GM18499 (cell line): Measurements from ENCODE around the gene KIAA1191.
"Not testable (repeated sequence)": the region's sequence is repeated elsewhere in the genome, so short reads cannot be mapped to it uniquely, and the experiment has no call there.

Experiments
- ATAC-seq: cut with Tn5 transposase; IDR thresholded peaks from one replicate; pipeline ENCODE4 v1.9.1; 2021; ENCODE audit warnings: moderate number of reproducible peaks; ENCODE audit not compliant: insufficient read depth, unreplicated experiment

Gene KIAA1191

DNA sequence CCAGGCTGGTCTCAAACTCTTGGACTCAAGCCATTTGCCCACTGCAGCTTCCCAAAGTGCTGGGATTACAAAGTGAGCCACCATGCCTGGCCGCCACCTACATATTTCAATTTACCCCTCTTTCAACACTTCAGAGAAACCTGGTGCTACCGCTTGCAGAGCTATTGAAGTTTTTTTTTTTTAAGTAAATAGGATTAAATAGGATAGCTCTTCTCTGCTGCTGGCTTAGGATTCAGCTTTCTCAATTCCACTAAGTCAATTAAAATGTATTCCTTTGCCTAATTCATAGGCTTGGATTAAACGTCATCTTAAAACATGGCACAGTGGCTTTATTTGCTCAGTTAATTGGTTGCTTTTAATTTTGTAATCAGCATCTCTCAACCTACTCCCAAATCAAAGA is 41.0 kb downstream of the KIAA1191 start:
- no peak for ATAC-seq

DNA sequence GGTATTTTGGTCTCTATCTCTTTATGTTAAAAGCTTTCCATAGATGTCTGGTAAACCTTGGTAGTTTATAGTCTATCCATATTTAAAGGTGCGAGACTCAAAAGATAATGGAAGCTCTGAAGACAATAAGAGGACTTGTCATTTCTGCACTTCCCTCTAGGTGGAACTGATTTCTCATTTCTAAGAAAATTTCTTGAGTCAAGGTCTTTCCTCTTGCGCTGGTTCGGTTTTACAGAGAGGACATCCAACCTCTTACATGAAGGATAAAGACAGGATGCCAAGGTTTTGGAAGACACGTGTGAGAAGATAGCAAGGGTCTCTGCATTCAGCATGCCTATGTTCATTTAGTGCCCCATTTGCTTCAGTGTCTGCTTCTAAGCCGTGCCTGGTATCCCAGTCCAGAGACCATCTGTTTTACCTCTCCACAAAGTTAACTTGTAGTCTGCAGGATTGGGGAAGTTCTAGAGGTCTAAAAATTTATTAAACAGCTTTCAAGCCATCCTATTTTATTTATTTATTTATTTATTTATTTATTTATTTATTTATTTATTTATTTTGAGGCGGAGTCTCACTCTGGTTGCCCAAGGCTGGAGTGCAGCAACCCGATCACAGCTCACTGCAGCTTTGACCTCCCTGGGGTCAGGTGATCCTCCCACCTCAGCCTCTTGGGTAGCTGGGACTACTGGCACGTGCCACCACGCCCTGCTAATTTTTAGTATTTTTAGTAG is 41.6 kb downstream of the KIAA1191 start:
- ATAC-seq: no peak

DNA sequence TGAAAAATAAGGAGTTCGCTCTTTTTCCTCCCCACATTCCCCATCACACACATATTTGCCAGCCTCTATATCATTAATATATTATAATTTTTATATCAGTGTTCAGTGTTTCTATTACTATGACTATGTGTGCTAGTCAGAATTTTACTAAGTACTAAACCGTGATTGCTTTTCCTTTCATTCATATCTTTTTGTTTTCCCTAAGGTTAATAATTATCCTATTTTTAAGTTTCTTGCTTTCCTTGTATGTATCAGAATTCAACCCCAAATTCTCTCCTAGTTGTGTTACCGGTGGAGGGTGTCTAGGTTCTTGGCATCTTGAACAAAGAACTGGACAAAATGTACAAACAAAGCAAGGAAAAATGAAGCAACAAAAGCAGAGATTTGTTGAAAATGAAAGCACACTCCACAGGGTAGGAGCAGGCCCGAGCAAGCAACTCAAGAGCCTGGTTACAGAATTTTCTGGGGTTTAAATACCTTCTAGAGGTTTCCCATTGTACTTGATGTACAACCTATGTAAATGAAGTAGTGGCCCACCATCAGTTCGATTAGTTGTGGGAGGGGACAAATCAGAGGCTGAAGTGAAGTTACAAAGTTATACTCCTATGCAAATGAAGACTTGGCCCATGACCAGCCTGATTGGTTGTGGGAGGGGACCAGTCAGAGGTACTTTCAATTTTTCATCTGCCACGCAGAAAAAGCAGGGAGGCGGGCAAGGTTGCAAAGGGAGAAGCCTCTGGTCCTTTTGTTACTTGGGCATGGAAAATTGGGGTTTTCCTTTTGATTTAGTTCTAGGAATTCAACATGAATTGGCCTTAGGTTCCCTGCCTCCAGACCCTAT is 43.8 kb downstream of the KIAA1191 start:
- no peak for ATAC-seq

DNA sequence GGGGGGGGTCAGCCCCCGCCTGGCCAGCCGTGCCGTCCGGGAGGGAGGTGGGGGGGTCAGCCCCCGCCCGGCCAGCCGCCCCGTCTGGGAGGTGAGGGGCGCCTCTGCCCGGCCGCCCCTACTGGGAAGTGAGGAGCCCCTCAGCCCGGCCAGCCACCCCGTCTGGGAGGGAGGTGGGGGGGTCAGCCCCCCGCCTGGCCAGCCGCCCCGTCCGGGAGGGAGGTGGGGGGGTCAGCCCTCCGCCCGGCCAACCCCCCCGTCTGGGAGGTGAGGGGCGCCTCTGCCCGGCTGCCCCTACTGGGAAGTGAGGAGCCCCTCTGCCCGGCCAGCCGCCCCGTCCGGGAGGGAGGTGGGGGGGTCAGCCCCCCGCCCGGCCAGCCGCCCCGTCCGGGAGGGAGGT is 56.2 kb downstream of the KIAA1191 start:
- not testable (repeated sequence) for ATAC-seq
